GM21360 (cell line): ENCODE measurements around the gene FHOD3.
"Not testable (repeated sequence)": the region's sequence is repeated elsewhere in the genome, so short reads cannot be mapped to it uniquely, and the experiment has no call there.

Experiments
- ATAC-seq: cut with Tn5 transposase; IDR thresholded peaks from one replicate; pipeline ENCODE4 v1.9.1; 2021; ENCODE audit warnings: mild to moderate bottlenecking, moderate library complexity; ENCODE audit not compliant: unreplicated experiment

The FHOD3 gene

DNA sequence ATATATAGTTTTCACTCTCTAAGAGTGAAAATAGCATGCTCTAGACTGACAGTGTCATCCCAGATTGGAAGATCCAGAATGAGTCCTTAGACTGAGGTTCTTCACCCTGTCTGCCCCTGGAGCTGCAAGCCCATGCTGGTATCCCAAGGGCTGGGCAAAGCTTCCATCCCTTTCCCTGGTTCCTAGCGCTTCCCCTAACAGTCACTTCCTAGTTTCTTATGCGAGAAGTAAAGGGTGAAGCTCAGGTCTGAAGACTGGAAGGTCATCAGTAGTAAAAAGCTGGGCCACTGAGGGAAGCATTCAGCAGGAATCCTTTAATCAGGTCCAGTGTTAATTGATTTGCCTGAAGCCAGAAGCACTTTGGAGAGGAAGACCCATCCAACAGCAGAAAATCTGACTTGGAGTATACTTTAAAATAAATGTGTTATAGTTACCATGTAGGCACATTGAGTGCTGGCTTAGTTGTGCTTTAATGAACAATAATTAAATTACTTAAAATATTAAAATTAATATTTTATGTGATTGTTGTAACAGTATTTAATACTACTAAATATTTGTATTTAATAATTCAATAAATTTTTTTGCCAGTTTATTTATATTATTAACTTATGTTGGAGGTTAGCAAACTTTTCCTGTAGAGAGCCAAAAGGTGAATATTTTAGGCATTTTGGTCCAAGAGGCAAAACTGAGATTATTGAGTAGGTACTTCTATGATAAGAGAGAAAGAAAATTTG, 237.9 kb downstream of the FHOD3 start:
- no peak for ATAC-seq

DNA sequence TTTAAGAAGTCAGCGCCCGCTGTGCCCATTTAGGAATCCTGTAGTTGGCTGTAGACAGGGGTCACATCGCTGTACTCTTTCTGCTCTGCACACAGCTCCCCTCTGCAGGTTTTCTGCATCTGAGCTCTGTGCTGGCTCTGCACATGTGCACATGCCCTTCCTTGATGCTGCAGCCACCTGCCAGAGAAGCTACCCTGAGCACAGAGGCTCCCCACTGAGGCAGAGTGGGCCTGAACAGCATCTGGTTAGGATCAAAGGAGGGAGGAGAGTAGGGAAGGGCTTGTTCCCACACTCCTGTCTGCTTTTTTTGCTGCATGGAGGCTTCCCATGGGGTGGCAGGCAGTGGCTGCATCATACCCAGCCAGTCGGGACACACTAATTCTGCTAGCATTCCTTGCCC, 238.9 kb downstream of the FHOD3 start:
- no peak for ATAC-seq

GRCh38 chr18:36537289-36537688, 239.8 kb downstream of the FHOD3 start:
- ATAC-seq, result no peak

DNA sequence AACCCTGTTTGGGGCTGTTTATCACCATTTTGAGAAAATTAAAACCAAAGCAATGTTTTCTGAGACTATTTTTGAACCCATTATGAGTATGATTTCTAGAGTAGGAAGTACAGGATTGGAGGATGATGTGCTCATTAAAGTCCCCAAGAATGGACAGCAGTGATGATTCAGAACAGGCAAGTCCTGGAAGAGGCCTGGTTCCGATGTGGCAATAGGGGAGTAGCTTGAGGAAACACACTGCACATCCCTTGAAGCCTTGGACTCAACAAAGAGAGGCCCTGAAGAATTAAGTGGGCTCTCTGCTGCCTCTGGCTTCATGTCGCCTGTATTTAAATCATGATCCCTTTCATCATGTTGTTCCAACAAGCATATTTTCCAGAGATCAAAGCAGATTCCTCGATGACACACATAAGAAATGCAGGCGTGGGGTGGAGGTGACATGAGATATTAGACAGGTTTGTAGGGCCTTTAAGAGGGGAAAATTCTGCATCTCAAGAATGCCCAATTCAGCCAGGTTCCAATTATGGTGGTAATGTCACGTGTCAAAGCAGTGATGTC, 242.2 kb downstream of the FHOD3 start:
- no peak for ATAC-seq

DNA sequence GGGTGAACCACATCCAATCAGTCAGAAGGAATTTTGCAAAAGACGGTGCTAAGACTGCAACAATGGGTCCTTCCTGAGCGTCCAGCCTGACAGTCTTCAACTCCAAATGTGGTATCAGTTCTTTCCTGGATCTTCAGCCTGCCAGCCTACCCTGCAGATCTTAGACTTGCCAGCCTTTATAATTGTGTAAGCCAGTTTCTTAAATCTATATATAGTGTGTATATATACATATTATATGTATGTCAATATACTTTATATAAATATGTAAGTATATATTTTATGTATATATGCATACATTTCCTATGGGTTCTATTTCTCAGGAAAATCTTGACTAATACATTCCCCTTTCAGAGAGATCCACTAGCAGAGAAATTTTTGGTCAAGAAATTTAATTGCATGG, 245.5 kb downstream of the FHOD3 start:
- no peak for ATAC-seq

DNA sequence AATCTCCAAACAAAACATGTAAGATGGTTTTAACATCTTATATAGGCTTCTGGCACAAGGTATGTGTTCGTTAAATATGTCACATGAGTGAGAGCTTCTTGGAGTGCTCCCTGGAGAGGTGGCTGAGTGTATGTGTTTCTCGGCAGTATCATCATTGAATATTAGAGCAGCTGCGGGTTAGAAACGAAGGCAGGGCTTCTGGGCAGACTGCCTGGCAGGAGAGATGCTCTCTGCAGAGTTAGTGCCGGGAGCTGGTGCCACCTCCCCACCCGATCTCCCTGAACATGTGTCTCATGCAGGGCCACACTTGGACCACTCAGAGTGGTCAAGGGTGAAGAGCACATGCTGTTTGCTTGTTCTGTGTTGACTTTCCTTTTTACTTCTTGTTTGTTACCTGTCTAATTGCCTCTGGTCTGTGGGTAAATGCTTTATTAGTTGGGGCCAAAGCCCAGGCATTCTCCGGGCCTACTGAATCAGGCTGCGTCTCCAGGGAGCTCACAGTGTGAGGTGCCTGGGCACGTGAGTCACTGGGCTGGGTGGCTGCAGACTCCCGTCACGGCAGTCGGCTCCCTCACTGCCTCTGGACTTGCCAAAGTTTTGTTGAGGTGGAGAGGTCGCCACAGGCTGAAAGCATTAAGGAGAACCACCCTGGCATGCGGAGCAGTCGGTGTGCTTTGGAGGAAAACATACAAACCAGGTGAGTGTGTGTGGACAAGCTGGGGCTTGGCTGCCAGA, 246.6 kb downstream of the FHOD3 start:
- ATAC-seq, result no peak

GRCh38 chr18:36545821-36546427, 248.4 kb downstream of the FHOD3 start:
- ATAC-seq, result no peak

- ATAC-seq, result no peak
Measured at GRCh38 chr18:36546876-36547275, 249.4 kb downstream of the FHOD3 start.

DNA sequence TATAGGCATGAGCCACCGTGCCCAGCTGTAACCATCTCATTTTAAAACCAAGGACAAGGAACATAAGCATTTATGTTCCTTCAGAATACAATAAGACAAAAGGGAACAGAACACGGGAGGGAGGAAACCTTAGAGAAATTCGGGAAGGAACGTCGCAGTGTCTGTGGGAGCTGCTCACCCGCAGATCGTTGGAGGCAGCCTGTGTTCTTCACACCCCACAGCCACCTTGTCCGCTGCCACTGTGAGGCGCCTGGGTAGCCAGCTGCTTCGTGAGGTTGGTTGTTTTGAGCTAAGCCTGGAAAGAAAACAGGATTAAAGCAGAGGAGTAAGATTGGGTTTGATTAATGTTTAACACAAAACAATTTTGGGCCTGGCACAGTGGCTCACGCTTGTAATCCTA, 250.0 kb downstream of the FHOD3 start:
- no peak for ATAC-seq

- ATAC-seq, result not testable (repeated sequence)
Measured at GRCh38 chr18:36551274-36551673, 253.8 kb downstream of the FHOD3 start.

- no peak for ATAC-seq
Measured at GRCh38 chr18:36558234-36558633, 260.7 kb downstream of the FHOD3 start.

GRCh38 chr18:36559149-36559857, 261.8 kb downstream of the FHOD3 start:
- no peak for ATAC-seq

- ATAC-seq, result no peak
Measured at GRCh38 chr18:36560187-36560586, 262.7 kb downstream of the FHOD3 start.

DNA sequence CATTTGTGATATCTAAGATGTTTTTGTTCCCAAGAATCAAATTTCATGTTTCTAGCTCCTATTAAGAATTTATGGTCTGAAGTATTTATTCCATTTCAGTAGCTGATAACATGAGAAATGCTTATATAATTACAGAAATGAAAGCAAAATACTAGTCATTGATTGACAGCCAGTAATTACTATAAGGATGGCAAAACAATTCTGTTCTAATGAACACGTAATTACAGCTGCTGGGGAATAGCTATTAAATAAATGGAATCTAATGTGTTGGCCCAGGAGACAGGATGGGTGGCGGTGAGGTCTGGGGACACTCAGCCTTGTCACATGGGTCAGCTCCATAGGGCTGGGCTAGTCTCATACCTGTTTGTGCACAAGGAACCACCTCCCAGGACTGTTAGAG, 263.5 kb downstream of the FHOD3 start:
- no peak for ATAC-seq

DNA sequence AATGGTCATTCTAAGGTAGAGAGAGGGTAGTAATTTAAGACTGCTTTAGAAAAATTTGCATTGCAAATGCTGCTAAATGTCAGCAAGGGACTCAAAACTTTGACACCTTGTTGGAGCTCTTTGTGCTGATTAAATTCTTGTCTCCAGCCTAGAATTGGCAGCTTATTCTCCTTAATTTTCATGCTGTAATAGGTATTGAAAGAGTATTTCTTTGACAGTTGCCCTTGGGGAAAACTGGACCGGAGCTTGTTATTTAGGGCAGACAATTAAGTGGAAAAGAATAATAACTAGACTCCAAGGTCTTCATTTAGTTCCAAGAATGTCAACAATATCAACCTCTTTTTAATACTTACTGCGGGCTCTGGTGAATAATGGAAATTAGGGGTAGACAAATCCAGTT, 267.3 kb downstream of the FHOD3 start:
- no peak for ATAC-seq

- no peak for ATAC-seq
Measured at GRCh38 chr18:36567800-36568199, 270.3 kb downstream of the FHOD3 start.

GRCh38 chr18:36568487-36568886, 271.0 kb downstream of the FHOD3 start:
- ATAC-seq, result no peak

DNA sequence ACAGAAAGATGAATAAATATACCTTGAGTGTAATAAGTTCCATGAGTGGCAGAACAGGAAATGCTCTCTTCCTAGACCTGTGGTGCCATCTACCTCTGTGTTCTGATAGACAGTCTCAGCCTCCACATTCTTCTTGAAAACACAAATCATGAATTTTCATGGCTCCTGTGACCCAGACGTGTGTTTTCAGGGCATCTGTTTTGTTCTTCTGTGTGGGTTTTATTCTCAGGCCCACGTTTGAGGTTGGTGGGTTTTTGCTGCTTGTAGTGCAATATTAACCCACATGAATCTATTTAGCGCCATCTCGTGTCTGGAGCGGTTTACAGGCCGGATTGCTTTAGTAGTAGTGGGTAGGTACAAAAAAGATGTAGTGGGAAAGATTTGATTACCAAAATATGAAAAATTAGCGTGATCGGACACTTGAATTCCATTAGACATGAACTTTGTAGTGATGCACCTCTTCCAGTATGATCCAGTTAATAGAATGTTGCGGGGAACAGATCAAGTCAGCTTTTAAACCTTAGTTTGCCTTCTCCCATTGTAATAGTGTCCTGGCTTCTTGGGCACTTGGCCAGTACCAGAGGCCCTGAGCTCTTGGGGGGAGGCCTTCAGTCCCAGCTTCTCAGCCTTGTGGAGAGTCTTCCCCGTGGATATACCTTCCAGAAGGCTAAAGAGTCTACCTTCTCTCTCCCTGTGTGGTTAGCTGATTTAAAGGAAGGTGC, 274.8 kb downstream of the FHOD3 start:
- no peak for ATAC-seq

- no peak for ATAC-seq
Measured at GRCh38 chr18:36576339-36576738, 278.8 kb downstream of the FHOD3 start.

- ATAC-seq, result no peak
Measured at GRCh38 chr18:36578871-36579710, 281.6 kb downstream of the FHOD3 start.
